Small intestine (tissue), 7 donors: Measurements from ENCODE around the gene F10. TPM values are rescaled to one million over a fixed set of nuclear protein-coding genes. Genes with fewer than 3 reads are reported as not detected.

Experiments used
- DNase-seq, 2 donors: peaks; one replicate each; pipeline versions ENCODE4 v3.0.0 to v3.0.0-alpha.2; 2013
- FAIRE-seq: peaks from 2 replicates; lab custom pipeline; 2012; peaks lifted over from hg19 to GRCh38; lab: Jason Lieb, UNC
- H3K27ac ChIP-seq, 3 donors: one replicate each; pipeline ENCODE4 v1.5.1; 2013; ENCODE audit warnings: low read length in 2 of 3, mild to moderate bottlenecking in 2 of 3, control low read depth in 1 of 3, inconsistent platforms in 1 of 3, low read depth in 1 of 3, moderate library complexity in 1 of 3
- H3K27me3 ChIP-seq, 3 donors: one replicate each; pipeline ENCODE4 v1.6.1; 2013; ENCODE audit warnings: low read length in 3 of 3, inconsistent platforms in 1 of 3; ENCODE audit not compliant: control insufficient read depth in 3 of 3, insufficient read depth in 3 of 3
- H3K36me3 ChIP-seq, 3 donors: one replicate each; pipeline ENCODE4 v1.6.1; 2013; ENCODE audit warnings: low read length in 3 of 3, inconsistent platforms in 1 of 3, low read depth in 1 of 3, mild to moderate bottlenecking in 1 of 3, moderate library complexity in 1 of 3; ENCODE audit not compliant: control insufficient read depth in 3 of 3, insufficient read depth in 2 of 3
- H3K4me1 ChIP-seq, 3 donors: one replicate each; pipeline ENCODE4 v1.6.1; 2013; ENCODE audit warnings: low read length in 2 of 3, inconsistent platforms in 1 of 3, low read depth in 1 of 3, mild to moderate bottlenecking in 1 of 3, moderate library complexity in 1 of 3; ENCODE audit not compliant: control insufficient read depth in 3 of 3, insufficient read depth in 2 of 3
- H3K4me3 ChIP-seq, 3 donors: one replicate each; pipeline ENCODE4 v1.5.1; 2013; ENCODE audit warnings: low read length in 3 of 3, control low read depth in 1 of 3, inconsistent platforms in 1 of 3, low read depth in 1 of 3, mild to moderate bottlenecking in 1 of 3, moderate library complexity in 1 of 3
- H3K9me3 ChIP-seq, 2 donors: one replicate each; pipeline ENCODE4 v1.6.1; 2013; ENCODE audit warnings: low read depth in 1 of 2, low read length in 1 of 2; ENCODE audit not compliant: control insufficient read depth in 2 of 2, insufficient read depth in 1 of 2
- WGBS, 3 donors: extraction: QIAGEN DNeasy Blood & Tissue Kit; methylation state at CpG; one replicate each; pipeline ENCODE4 v1.1.7; 2013; 5-methylcytosine and 5-hydroxymethylcytosine counted together
- polyA plus RNA-seq, 4 donors: library from polyadenylated mRNA; stranded (reverse) in 3 of 4; unstranded in 1 of 4; fragments of 200-250 nt in 3 of 4; fragments of 120-200 nt in 1 of 4; gene quantifications; one replicate each; pipeline versions ENCODE4 v1.2.1 to v1.2.3, GENCODE V29; 2013
- donor health status: healthy with polysubstance abuse.
- donor health status: control.
- donor health status: control.
- donor health status: Bipolar disorder and iron deficiency.
- donor health status: healthy.

F10 gene
- polyA plus RNA-seq, 4 donors: 7.7 to 148 (median 12.3) TPM

GRCh38 chr13:113089693-113090414, 32.7 kb upstream of the F10 start:
- Histone ChIP-seq H3K27ac (no peak overlapping the region), H3K9me3 (no peaks in the 10 kb centered on the region), H3K4me1 (no peaks in the 10 kb centered on the region), H3K4me3 (no peak overlapping the region), H3K27me3 (no peaks in the 10 kb centered on the region), H3K36me3 (peaks cover 0 to 62% (median 0%) of the 10 kb centered on the region in 3 donors)
- FAIRE-seq (no peak), DNase-seq (no peak)
- WGBS, 3 donors: 87 to 94% (median 88%) methylated on average over 36 of the region's 36 CpGs

DNA sequence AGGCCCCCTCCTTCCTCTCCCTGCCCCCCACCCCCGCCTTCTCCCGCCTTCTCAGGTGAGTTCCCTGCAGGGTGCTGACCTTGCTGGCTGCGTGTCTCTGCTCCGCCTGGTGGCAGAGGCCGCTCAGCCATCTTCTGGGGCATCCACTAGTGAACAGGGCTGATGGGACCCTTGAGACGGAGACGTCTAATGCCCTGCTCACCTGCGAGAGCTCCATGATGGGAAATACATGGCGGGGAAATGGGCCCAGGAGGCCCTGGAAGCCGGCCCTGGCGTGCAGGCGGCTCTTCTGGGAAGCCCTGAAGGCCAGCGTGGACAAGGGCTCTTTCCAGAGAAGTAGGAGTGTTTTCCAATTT, 32.2 kb upstream of the F10 start:
- Histone ChIP-seq H3K4me3 (no peak overlapping the region), H3K4me1 (no peaks in the 10 kb centered on the region), H3K27me3 (no peaks in the 10 kb centered on the region), H3K36me3 (peaks cover 0 to 57% (median 0%) of the 10 kb centered on the region in 3 donors), H3K9me3 (no peaks in the 10 kb centered on the region), H3K27ac (no peak overlapping the region)
- 85 to 91% (median 88%) methylated on average over 13 of the region's 13 CpGs for WGBS, 3 donors
- DNase-seq: no peak
- FAIRE-seq: no peak

- Histone ChIP-seq H3K4me3 (no peak overlapping the region), H3K36me3 (peaks cover 0 to 58% (median 0%) of the 10 kb centered on the region in 3 donors), H3K4me1 (no peaks in the 10 kb centered on the region), H3K27ac (no peak overlapping the region), H3K9me3 (no peaks in the 10 kb centered on the region), H3K27me3 (no peaks in the 10 kb centered on the region)
- no peak for FAIRE-seq
- no peak for DNase-seq
- 93% methylated on average over 24 of the region's 24 CpGs for WGBS, 3 donors
Measured at GRCh38 chr13:113090806-113091205, 31.8 kb upstream of the F10 start.

DNA sequence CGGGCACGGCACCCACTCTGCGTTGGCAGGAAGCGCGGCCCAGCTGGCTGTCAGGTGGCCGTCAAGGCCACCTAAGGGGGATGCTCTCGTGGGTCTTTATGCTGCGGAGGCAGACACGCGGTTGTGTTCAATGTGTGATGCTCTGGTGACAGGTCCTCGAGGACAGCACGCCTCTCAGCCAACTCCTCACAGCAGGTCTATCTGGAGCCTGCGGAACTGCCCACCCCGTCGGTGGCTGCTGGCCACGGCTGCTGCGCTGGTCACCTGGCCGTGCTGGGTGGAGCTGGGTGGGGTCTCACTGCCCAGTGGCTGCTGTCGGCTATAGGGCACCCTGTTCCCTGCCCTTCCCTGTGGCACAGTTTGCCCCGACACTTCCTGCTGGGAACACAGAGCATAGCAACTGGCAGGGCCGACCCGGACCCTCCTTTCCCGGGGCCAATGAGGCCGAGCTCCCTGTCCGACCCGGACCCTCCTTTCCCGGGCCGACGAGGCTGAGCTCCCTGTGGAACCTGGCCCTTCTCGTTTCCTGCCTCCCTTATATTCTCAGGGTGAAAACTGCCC, 31.3 kb upstream of the F10 start:
- no peaks in the 10 kb centered on the region for H3K4me1 ChIP-seq
- no peak overlapping the region for H3K27ac ChIP-seq
- peaks cover 0 to 53% (median 0%) of the 10 kb centered on the region in 3 donors for H3K36me3 ChIP-seq
- FAIRE-seq: no peak
- no peak for DNase-seq
- no peaks in the 10 kb centered on the region for H3K27me3 ChIP-seq
- H3K9me3 ChIP-seq: no peaks in the 10 kb centered on the region
- no peak overlapping the region for H3K4me3 ChIP-seq
- 88 to 91% (median 91%) methylated on average over 29 to 30 of the region's 30 CpGs for WGBS, 3 donors

DNA sequence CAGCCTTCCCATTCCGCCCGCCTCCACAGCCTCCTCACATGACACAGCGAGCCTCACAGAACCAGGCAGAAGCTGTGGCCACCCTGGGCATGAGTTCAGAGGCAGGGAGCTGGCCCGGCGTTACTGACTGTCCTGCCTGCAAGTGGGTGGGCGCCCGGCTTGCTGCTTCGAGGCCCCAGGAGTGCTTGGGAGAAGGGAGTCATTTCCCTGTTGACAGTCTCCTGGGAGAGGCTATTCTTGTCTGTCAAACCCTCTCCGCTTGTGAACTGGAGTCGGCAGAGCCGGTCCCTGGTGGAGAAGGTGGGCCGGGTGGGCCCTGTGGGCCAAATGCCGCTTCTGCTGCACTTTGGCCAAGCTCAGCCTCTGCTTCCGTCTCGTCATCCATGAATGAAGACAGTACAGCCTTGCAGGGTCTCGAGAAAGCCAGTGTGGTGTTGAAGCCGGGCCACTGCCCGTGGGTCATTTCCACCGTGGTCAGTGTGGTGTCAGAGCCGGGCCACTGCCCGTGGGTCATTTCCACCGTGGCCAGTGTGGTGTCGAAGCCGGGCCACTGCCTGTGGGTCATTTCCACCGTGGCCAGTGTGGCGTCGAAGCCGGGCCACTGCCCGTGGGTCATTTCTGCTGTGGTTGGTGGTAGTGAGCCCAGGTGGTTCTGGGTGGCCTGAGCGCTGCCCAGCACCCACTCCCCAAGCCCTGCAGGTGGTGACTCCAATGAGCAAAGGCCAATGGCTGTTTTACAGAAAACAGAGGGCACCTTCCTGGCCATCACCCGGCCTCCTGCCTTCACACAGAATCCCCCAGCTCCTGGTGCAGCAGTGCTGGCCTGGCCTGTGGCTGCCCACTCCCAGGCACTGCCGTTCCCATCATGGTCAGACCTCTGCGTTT, 30.5 kb upstream of the F10 start:
- FAIRE-seq (no peak), DNase-seq (no peak)
- Histone ChIP-seq H3K4me3 (no peak overlapping the region), H3K36me3 (peaks cover 0 to 46% (median 0%) of the 10 kb centered on the region in 3 donors), H3K4me1 (no peaks in the 10 kb centered on the region), H3K9me3 (no peaks in the 10 kb centered on the region), H3K27ac (no peak overlapping the region), H3K27me3 (no peaks in the 10 kb centered on the region)
- WGBS, 3 donors: 88 to 91% (median 89%) methylated on average over 33 of the region's 33 CpGs

DNA sequence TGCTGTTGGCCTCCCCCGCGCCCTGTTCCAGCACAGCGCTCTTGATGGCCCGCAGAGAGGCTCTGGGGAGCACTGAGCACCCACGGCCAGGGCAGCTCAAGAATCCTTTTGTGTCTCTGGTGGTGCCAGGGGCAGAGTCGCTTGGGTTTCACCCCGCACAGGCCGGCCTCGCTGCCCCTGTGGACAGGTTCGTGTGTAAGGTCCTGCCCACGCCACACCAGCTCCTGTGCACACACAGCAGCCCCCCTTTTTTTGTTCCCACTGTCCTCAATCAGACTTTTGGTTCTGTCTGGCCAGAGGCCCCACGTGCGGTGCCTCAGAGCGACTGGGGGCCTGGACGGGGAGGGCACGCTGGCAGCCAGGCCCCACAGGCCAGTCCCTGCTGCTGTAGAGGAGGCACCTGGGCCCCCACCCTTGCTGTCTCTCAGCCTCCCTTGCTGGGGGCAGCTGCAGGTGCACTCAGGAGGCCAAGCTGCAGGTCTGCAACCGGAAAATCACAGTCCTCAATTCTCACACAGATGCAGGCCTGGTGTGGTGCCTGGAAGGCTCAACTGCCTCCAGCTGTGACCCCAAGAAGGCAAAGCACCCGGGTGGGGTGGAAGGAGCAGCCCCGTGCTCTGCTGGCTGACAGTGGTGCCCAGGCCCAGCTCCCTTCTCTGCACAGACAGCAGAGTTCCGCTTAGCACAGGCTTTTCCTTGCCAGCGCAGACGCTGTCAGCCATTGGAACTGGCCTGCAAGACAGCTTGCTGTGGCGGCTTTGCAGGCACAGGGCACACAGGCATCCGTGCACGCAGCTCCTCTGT, 29.6 kb upstream of the F10 start:
- no peaks in the 10 kb centered on the region for H3K27me3 ChIP-seq
- peaks cover 0 to 38% (median 0%) of the 10 kb centered on the region in 3 donors for H3K36me3 ChIP-seq
- DNase-seq (no peak), FAIRE-seq (no peak)
- H3K4me1 ChIP-seq: no peaks in the 10 kb centered on the region
- WGBS, 3 donors: 90 to 93% (median 92%) methylated on average over 24 to 25 of the region's 25 CpGs
- no peak overlapping the region for H3K4me3 ChIP-seq
- H3K27ac ChIP-seq: no peak overlapping the region
- H3K9me3 ChIP-seq: no peaks in the 10 kb centered on the region

DNA sequence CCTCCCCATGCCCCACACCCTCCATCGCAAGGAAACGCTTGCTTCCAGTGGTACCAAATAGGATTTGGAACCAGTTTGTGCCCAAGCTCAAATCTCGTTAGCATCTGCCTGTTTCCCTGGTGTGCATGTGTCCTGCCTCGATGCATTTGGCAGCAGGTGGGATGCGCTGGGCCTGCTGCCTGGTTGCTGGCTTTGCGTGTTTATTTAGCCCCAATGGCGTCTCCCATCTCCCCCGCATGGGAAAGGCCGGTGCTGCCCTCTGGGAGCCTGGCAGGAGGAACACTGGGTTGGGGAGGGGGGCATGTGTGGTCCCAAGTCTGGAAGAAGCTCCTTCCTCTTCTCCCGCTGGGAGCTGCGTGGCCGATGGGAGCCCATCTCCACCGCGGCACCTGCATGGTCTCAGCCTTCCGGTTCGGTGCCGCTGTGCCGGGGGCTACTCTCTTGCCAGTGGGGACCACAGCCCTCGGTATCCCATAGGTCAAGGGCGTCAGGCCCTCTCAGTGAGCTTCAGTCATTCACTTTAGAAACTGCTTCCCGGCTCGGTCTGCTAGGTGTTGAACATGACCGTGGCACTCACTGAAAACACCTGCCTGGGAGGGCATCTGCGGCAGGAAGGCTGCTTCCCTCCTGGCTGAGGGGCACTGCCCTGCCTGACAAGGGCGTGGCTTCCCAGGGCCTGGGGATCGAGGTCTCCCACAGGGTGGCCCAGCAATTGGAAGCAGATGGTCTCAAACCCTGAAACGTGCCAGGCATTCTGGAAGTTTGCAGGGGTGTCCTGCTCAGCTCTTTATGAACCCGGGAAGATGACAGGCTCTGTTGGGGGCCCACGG, 28.8 kb upstream of the F10 start:
- H3K27me3 ChIP-seq: no peaks in the 10 kb centered on the region
- H3K36me3 ChIP-seq: peaks cover 0 to 33% (median 0%) of the 10 kb centered on the region in 3 donors
- FAIRE-seq (no peak), DNase-seq (no peak)
- no peak overlapping the region for H3K27ac ChIP-seq
- H3K9me3 ChIP-seq: no peaks in the 10 kb centered on the region
- no peak overlapping the region for H3K4me3 ChIP-seq
- WGBS, 3 donors: 79 to 86% (median 82%) methylated on average over 29 of the region's 29 CpGs
- H3K4me1 ChIP-seq: no peaks in the 10 kb centered on the region
